GM19099 (cell line): ENCODE results near the gene FAIM2.

Experiments used
- POLR2A ChIP-seq: IDR thresholded peaks from 3 replicates; pipeline ENCODE4 v1.6.1; 2011; ENCODE audit warnings: low read depth; ENCODE audit not compliant: insufficient read length; ENCODE audit errors: extremely low read depth

Gene FAIM2

DNA sequence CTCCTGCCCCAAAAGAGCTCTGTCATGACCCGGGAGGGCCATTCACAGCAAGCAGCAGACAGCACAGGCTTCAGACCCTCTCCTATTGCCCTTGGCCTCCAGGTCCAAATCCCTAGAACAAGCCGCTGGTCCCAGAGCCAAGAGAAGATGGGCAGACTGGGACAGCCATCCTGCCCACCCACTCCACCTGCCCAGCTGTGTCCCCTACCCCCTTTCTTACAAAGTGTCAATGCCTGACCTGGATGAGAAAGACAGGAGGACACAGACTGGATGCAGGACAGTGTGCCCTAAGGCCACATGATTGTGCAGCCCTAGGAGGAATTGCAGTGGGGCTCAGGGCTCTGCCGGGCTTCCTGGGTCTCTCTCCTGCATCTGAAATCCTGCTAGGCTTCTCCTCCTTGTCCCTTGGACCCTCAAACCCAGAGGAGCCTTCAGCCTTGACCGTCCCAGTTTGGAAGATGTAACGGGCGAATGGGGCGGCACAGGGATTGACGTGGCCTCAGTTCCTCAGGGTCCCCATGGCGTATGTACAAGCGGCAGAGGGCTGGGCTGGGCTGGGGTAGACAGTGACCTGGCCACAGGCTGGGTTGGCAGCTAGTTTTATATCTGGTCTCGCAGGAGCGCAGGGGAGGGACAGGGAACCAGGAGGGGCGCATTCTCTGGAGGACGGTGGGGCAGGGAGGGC is 33.7 kb downstream of the FAIM2 start:
- TF ChIP-seq POLR2A, result no peak

GRCh38 chr12:49868952-49869815 is 34.5 kb downstream of the FAIM2 start:
- no peak for TF ChIP-seq POLR2A

GRCh38 chr12:49868449-49868848 is 35.3 kb downstream of the FAIM2 start:
- TF ChIP-seq POLR2A, result no peak

GRCh38 chr12:49867570-49868341 is 35.9 kb downstream of the FAIM2 start:
- no peak for TF ChIP-seq POLR2A

GRCh38 chr12:49866859-49867569 is 36.7 kb downstream of the FAIM2 start:
- TF ChIP-seq POLR2A, result no peak

GRCh38 chr12:49865782-49866135 is 37.9 kb downstream of the FAIM2 start:
- TF ChIP-seq POLR2A, result no peak

DNA sequence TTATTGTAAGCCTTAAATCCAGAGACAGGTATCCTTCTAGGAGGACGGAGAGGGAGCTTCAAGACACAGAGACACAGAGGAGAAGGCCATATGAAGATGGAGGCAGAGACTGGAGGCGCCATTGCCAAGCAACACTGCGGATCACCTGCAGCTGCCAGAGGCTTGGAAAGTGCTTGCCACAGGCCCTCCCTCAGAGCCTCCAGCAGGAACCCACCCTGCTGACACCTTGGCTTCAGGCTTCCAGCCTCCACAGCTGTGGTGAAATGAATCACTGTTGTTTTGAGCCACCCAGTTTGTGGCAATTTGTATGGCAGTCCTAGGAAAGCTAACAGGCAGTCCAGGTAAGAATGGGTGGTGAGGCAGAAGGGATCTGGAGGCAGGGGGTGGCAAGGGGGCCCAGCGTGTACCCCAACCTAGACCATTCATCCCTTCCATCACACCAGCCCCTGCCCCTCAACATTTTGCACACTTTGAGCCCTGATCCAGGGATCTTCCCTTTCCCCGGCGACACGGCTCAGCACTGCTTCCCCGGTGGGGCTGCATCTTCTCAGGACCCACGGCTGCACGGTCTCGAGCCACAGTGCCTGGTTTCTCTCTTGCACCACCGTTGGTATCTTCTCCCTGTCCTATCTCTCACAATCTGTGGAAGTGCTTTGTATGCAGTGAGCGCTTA is 38.5 kb downstream of the FAIM2 start:
- no peak for TF ChIP-seq POLR2A

DNA sequence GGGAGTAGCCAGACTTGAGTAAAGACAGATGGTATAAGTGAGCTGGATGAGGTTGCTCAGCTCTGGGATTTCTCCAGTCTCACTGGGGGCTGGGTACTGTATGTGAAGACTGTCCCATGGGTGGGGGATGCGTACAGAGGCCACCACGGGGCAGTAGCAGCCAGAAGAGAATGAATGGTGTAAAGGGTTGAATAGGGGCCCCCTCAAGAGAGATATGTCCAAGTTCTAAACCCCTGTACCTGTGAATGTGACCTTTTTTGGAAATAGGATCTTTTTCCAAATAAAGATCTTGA is 39.0 kb downstream of the FAIM2 start:
- no peak for TF ChIP-seq POLR2A

DNA sequence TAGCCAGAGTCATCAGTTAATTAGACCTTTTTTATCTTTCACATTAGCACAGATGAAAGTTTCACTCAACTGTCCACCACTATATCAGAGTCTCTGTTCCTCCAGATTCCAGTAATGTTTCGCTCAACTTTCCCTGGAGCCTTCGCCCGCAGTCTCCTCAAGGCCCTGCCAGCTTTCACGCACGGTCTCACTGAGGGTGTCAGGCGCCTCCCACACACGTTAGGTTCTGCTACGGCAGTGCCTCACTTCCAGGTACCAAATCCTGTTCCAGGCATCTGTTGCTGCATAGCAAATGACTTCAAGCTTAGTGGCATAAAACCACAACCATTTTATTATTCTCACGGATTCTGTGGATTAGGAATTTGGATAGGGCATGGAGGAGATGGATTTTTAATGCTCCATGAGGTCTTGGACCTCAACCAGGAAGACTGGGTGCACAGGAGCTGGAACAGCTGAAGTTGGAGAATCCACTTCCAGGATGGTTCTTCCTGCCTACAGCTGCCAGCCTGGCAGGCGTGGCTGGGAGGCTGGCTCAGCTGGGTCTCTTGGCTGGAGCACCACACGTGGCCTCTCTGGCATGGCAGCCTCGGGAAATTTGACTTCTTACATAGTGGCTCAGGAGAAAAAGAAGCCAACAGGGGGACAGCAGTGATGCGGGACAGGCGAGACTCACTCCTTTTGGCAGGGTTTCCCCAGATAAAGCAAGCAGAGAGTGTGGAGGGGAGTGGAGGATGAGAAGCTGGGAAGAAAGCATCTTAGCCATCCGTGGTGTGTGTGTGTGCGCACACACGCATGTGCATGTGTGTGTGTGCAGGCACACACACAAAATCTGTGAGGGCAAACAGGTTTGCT is 39.5 kb downstream of the FAIM2 start:
- TF ChIP-seq POLR2A, result no peak

GRCh38 chr12:49854976-49855375 is 48.7 kb downstream of the FAIM2 start:
- TF ChIP-seq POLR2A, result no peak

DNA sequence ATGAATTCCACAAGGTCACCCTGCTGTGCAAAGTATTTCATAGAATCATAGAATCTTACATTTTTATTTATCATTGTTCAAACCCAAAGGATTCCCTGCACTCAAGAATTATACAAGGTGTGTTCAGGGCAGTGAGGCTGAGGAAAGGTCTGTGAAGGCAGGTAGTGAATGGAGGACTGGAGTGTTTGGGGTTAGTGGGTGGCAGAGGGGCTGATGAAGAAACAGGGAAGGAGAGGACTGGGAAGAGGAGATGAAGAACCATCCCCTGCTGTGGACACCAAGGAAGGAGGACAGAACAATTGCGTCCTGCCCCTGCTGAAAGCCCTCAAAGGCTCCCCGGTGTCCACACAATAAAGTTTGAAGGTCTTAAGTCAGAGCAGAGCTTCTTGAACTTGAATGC is 50.0 kb downstream of the FAIM2 start:
- no peak for TF ChIP-seq POLR2A

- TF ChIP-seq POLR2A, result no peak
Observed at GRCh38 chr12:49847161-49847560, 56.5 kb downstream of the FAIM2 start.

DNA sequence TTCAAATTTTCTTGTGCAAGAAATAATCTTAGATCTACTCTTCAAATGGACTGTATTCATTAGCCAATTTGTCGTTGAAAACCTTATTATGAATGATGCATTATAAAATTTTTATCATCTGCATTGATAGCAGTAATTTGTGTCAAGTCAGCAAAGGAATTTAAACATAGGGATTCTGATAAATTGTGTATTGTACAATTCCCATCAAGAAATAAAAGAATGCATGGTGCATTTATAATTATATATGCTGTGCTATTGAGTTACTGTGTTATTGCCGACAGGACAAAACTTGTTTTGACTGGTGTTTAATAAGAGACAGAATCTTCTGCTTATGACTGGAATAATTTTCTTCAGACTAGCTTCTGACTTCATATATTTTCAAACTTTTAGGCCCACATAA is 57.7 kb downstream of the FAIM2 start:
- no peak for TF ChIP-seq POLR2A
